Tibial nerve (tissue), 4 donors: ENCODE results near the gene TINCR.

Source experiments
- CTCF ChIP-seq, 5 experiments: fragments of 200-600 bp in 3 of 5; fragments of 450-650 bp in 2 of 5; sonication (generic) in 3 of 5; IDR thresholded peaks; one replicate each; pipeline ENCODE4 v1.5.1; 2016 to 2019; ENCODE audit warnings: antibody characterized with exemption in 5 of 5, mild to moderate bottlenecking in 3 of 5, moderate library complexity in 2 of 5
- EP300 ChIP-seq, 2 donors: sonication (generic); formaldehyde crosslinking; IDR thresholded peaks; one replicate each; pipeline ENCODE4 v1.6.1; 2017; ENCODE audit warnings: antibody characterized with exemption in 2 of 2, mild to moderate bottlenecking in 1 of 2
- POLR2A ChIP-seq, 2 donors: fragments of 450-650 bp; IDR thresholded peaks; one replicate each; pipeline ENCODE4 v1.6.1; 2017; ENCODE audit warnings: antibody characterized with exemption in 2 of 2, mild to moderate bottlenecking in 2 of 2, moderate library complexity in 2 of 2

DNA sequence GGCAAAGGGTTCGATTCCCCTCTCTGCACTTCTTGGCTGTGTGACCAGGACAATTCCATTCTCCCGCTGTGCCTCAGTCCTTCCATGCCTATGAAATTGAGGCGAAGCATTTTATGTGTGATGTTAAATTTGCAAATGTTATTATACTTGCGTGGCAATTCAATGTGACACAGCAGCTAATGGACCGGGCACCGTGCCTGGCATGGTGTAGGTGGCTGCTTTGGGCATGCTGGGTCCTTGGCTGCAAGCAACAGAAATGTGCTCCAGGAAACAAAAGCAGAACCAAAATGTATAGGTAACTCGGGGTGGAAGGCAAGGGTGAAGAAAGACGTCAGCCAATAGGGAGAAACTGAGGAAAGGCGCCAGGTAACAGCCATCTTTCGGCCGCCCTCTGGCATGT lies 37.1 kb downstream of the TINCR start:
- no peak for TF ChIP-seq CTCF (IDR thresholded peaks at IDR 0.05)
- no peak for TF ChIP-seq POLR2A (IDR thresholded peaks at IDR 0.05)
- TF ChIP-seq EP300 (IDR thresholded peaks at IDR 0.05) = no peak
